NCI-H82 (cell line): Measurements from ENCODE around the gene MYL6.

Source experiments
- DNase-seq: peaks from one replicate; lab custom pipeline; 2025; lab: John Stamatoyannopoulos, UW

MYL6 gene

GRCh38 chr12:56158029-56158925 lies at the start of gene MYL6:
MYL6 (plus strand) TSS chr12:56158359; CDS start chr12:56158402, 43 bp downstream.
- DNase-seq, result peak; percentile 100

GRCh38 chr12:56110571-56110970 lies 47.6 kb upstream of the MYL6 start:
- DNase-seq, result no peak

GRCh38 chr12:56114084-56114483 lies 44.1 kb upstream of the MYL6 start:
- DNase-seq, result no peak

DNA sequence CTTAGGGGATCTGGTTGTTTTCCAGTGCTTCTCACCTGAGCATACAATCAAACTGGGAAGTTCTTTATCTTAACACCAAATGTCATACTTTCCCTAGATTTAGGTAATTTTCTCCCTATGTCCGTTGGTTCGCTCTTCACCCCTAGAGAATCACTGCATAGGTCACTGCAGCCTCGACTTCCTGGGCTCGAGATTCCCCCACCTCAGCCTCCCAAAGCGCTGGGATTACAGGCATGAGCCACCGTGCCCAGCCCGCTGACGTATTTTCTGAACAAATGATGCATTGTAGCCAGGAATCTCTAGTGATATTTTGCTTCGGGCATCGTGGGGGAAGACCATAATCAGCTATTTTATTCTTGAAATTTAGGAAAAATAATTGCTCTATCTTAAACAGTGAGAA lies 42.8 kb upstream of the MYL6 start:
- peak; percentile 55 for DNase-seq

- DNase-seq, result peak; percentile 97
Measured at GRCh38 chr12:56116267-56117081, 41.7 kb upstream of the MYL6 start, which contains the start of gene RPL41. RPL41 (plus strand) TSS chr12:56116633.

DNA sequence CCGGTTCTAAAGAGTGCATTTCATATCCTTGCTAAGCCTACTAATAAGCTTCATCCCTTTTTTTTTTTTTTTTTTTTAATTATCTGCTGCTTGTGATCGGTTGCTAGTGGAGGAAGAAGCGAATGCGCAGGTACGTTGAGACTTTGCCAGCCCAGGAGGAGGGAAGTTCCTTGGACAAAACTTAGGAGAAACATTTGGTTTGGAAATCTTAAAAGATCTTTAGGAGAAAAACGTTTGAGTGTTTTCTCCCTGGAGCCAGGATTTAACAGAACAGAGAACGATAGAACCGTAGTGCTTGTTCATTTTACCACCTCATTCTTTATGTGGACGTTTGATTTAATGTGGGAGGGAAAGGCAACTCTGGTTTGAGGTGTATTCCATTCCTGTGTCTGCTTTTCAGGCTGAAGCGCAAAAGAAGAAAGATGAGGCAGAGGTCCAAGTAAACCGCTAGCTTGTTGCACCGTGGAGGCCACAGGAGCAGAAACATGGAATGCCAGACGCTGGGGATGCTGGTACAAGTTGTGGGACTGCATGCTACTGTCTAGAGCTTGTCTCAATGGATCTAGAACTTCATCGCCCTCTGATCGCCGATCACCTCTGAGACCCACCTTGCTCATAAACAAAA lies 41.0 kb upstream of the MYL6 start:
- DNase-seq, result peak; percentile 59

DNA sequence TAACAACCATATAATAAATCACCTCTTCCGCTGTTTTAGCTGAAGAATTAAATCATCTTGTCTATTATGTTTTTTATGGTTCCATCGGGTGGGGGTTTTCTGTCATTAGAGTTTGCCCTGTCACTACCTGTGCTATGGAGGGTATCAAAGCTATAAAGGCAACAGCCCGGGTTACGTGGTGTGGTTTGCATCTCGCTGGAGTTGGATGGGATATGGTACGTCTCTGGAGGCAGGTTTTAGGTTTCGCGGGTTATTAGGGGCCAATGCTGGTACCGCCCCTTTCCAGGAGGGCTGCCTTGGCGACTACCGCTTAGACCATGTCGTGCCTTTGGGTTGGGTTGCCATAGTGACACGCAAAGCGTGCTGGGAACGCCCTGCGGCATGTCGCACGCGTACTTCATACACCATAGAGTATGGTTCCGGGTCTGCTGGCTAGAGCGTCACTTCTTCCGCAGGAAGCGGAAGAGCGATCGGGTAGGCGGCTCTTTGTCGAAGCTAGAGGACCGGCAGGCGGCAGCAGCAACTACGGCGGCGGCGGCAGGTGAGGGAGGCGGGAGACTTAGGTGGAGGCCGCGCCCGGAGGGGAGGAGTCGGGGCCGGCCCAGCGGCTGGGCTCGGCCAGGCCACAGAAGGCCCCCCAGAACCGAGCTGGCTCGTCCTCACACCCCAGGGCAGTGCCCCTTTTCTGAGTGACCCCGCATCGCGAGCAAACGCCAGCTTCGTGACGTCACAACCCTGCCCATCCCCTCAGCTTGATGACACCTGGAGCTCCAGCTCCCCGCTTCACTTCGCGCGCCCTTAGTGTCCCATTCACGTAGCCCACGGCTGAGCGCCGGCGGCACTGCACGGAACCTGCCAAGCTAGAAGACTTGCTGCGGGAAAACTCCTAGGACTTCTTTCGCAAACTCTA lies 40.1 kb upstream of the MYL6 start, which contains the start of gene ZC3H10:
ZC3H10 (plus strand) TSS at position 489 of the 910 bp plus-strand sequence. CDS start 2,297 bp downstream, outside the sequence.
- peak; percentile 100 for DNase-seq

GRCh38 chr12:56118688-56119357 lies 39.3 kb upstream of the MYL6 start:
- DNase-seq, result no peak

- DNase-seq, result peak; percentile 96
Measured at GRCh38 chr12:56119361-56119796, 38.8 kb upstream of the MYL6 start.

- DNase-seq, result no peak
Measured at GRCh38 chr12:56120158-56120846, 37.9 kb upstream of the MYL6 start.

GRCh38 chr12:56121204-56121870 lies 36.8 kb upstream of the MYL6 start:
- DNase-seq, result no peak

DNA sequence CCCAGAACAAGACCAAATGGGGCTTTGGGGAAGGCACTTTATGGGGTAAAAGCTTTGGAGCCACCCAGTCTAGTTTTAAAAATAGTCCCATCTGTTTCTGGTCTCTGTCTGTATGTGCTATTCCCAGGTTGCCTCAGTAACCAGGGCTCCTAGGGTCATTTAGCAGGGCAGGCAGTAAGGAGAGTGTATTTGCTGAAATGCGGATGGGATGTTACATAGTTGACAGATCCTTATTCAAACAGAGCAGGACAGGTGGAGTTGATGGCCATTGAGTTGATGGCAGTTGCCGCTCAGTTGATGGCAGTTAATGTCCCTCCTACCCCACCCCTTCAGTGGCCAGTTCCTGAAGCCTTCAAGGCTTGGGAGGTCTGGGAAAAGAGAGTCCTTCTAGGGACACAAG lies 35.5 kb upstream of the MYL6 start:
- DNase-seq, result no peak

DNA sequence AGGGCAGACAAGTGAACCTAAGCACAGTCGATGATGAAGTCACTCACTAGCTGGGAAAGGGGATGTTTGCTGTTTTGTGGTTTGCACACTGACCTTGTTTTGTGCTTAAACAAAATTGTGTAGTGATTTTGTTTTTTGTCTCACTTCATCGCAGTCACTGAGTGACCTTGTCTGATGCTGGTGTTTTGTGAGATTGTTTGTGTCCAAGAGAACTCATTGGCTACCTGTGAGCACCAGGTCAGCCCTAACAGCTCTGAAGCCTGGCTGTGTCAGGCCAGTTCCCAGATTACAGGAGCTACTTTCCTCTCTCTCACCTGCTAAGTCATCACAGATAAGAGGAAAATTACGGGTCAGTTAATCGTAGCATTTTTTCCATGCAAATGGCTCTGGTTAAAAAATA lies 34.0 kb upstream of the MYL6 start:
- no peak for DNase-seq

DNA sequence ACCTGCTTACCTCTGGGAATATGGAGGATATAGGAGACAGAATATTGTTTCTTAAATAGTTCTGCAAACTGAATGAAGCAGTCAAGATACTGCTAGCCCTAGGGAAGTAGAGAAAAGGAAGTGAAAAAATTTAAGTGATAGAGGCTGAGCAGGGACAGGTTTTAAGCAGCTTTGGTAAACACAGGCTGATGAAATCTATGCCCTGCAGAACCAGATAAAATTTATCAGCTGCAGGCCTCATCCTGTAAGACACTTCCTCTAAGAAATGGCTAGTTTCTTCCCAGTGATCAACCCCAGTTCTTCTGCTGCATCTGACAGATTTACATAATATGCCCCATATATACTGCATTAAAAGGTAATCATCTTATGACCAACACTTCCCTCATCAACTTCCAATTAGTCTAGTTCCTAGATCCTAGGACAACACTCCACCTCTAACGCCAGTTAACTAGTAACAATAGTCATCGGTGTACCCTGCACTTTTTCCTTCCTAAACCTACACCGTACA lies 31.4 kb upstream of the MYL6 start:
- DNase-seq, result no peak

GRCh38 chr12:56127485-56127887 lies 30.7 kb upstream of the MYL6 start:
- peak; percentile 58 for DNase-seq

- DNase-seq, result peak; percentile 100
Measured at GRCh38 chr12:56127888-56128669, 30.1 kb upstream of the MYL6 start, which contains the start of gene ESYT1. ESYT1 (plus strand) TSS chr12:56128267; CDS start chr12:56128320, 53 bp downstream.

- DNase-seq, result peak; percentile 62
Measured at GRCh38 chr12:56128670-56129205, 29.4 kb upstream of the MYL6 start.
